GM21381 (cell line): ENCODE results near the gene SNRK.

Source experiments
- ATAC-seq: cut with Tn5 transposase; IDR thresholded peaks from one replicate; pipeline ENCODE4 v1.9.1; 2021; ENCODE audit warnings: mild to moderate bottlenecking, moderate library complexity; ENCODE audit not compliant: unreplicated experiment

SNRK gene

GRCh38 chr3:43304126-43304525 is 17.8 kb downstream of the SNRK start:
- ATAC-seq: no peak

- no peak for ATAC-seq
These were observed 20.9 kb downstream of the SNRK start for GRCh38 chr3:43307226-43307625.

GRCh38 chr3:43307649-43308048 is 21.3 kb downstream of the SNRK start:
- no peak for ATAC-seq

- no peak for ATAC-seq
These were observed 23.3 kb downstream of the SNRK start for GRCh38 chr3:43309372-43310305.

GRCh38 chr3:43316783-43317460 is 30.6 kb downstream of the SNRK start:
- no peak for ATAC-seq

GRCh38 chr3:43317461-43318316 is 31.3 kb downstream of the SNRK start:
- no peak for ATAC-seq

- ATAC-seq: no peak
These were observed 33.0 kb downstream of the SNRK start for GRCh38 chr3:43319376-43319775.

GRCh38 chr3:43319794-43320193 is 33.5 kb downstream of the SNRK start:
- ATAC-seq: no peak

- no peak for ATAC-seq
These were observed 33.9 kb downstream of the SNRK start for GRCh38 chr3:43320288-43320687.

- ATAC-seq: no peak
These were observed 37.2 kb downstream of the SNRK start for GRCh38 chr3:43323541-43323940.

- no peak for ATAC-seq
These were observed 40.7 kb downstream of the SNRK start for GRCh38 chr3:43326891-43327581.

- ATAC-seq: no peak
These were observed 41.2 kb downstream of the SNRK start for GRCh38 chr3:43327582-43327979.

- ATAC-seq: no peak
These were observed 42.3 kb downstream of the SNRK start for GRCh38 chr3:43328653-43329052.

GRCh38 chr3:43330981-43331380 is 44.6 kb downstream of the SNRK start:
- ATAC-seq: no peak

- no peak for ATAC-seq
These were observed 45.0 kb downstream of the SNRK start for GRCh38 chr3:43331381-43331780.

- no peak for ATAC-seq
These were observed 48.6 kb downstream of the SNRK start for GRCh38 chr3:43334976-43335375.

- ATAC-seq: no peak
These were observed 49.5 kb downstream of the SNRK start for GRCh38 chr3:43335799-43336198.

- ATAC-seq: no peak
These were observed 52.0 kb downstream of the SNRK start for GRCh38 chr3:43338295-43338694.

- ATAC-seq: no peak
These were observed 54.1 kb downstream of the SNRK start for GRCh38 chr3:43340403-43340802.

- ATAC-seq: no peak
These were observed 55.4 kb downstream of the SNRK start for GRCh38 chr3:43341788-43342187.

GRCh38 chr3:43343185-43343584 is 56.8 kb downstream of the SNRK start:
- ATAC-seq: no peak
